HG03103 (cell line): ENCODE measurements around the gene DCUN1D1.

Experiments used
- ATAC-seq: cut with Tn5 transposase; IDR thresholded peaks from one replicate; pipeline ENCODE4 v1.9.1; 2021; ENCODE audit warnings: low read depth; ENCODE audit not compliant: unreplicated experiment

Gene DCUN1D1

DNA sequence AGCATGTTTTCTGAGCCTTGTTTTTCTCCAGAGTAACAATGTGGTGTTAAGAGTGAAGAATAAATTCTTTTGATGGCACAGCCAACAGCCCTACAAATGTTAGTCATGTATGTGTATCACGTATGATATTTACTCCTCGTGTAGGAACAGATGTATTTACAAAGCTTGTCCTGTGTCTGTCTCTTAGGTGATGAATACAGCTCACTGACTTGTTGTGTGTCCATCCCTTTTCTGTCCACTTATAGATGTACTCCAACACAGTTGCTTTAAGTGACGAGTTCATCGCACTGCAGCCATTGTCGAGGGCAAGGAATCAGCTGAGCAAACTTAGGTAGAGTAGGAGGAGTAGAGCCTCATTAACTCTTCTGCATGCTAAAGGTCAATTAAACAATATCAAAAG, 78.1 kb downstream of the DCUN1D1 start:
- no peak for ATAC-seq

DNA sequence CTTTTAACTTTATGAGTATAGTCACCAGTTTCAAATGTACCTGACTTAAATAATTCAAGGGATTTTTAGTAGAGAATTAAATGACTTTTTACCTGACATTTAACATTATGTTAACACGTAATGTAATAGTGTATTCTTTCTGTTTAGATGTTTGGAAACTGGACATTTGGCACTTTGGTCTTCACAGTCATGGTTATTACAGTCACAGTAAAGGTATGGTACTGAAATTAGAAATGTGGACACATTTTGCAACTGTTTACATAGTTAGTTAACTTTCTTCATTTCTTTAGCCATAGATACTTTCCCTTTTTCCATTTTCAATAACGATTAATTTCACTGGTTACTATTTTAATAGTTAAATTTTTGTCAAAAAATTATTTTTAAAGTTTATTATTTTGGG, 83.8 kb downstream of the DCUN1D1 start:
- no peak for ATAC-seq

DNA sequence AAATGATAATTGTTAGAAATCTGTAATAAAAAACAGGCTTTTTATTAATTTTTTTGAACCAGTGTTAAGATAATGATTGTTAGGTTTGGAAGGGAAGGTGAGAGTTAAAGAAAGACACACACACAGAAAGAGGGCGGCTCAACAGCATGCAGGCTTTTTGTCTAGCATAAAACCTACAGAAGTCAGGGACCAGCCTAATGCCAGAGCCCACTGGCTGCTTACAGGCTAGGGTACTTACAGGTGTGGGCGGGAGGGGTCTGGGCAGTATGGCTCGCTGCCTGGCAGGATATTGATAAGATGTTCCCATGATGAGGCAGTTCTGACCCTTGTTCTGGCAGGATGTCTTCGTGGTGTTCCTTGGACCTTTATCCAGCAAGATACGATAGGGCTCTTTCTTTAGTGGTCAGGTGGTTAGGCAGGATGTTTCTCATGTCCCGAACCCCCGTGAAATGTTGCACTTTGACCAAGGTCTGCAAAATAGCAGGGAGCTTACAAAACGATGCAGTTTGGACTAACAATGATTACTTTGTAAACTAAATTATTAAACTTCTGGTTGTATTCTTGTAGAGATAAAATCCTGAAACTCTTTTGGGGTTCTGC, 84.7 kb downstream of the DCUN1D1 start:
- ATAC-seq, result no peak

DNA sequence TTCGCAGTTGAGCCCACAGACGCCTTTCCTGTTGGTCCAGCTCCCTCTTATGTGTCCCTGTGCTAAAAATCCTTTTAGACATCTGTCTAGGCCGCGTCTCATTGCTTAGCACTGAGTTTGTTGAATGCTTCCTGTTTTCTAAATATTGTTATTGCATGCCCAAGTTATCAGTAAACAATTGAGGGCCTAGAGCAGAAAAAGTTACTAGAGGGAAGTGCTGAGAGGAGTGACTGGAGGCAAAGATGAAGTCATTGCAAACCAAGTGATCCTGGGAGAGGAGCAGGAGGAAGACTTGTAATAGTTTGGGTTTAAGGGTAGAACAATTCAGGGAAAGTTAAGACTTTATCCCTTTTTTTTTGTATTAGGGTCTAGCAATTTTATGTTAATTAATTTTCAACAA, 88.1 kb downstream of the DCUN1D1 start:
- no peak for ATAC-seq

DNA sequence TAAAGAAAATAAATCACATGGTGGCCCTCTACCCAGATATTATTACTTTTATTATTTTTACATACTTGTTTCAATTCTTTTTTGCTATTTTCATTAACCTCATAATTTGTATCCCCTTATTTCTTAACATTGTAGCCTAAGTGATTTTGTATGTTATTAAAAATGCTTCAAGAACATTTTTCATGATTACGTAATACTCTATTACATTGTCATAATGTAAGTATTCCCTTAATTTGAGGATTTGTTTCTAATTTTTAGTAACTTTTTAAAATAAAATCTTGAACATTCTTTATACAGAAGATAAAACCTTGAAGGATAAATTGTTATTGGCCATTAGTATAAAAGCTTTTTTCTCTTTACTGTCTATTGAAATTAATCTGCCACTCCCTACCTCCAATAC, 89.0 kb downstream of the DCUN1D1 start:
- ATAC-seq, result no peak

DNA sequence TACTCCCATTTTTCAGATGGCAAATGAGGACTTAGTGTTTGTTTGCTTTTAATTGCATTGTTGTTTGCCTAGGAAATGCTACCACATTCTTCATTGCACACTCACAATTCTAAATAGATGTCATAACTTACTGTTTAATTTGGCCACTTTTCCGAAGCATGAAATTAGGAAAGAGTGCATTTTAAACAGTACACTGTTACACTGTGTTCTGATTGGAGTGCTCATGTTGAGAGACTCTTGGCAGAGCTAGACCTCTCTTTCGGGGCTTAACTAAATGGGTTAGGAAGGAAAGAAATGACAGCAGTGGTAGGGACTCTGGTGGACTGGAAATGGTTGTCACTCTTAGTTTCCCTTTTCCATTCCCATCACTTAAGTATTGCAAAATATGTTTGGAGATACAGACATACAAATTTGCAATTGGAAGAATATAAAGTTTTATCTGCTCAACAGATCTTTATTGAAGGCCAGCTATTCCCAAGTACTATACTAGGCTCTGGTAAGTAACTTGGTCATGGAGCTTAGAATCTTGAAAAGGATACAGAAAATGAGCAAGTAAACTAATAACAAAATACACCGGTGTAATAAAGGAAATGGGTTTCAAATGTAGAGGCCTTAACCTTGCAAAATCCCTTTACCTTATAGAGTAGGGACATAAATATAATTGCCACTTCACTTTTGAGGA, 90.2 kb downstream of the DCUN1D1 start:
- no peak for ATAC-seq
